SK-N-SH treated with all-trans-retinoic acid at 6 μM for 48 hours (cell line): ENCODE data around the gene RAET1G.

Source experiments
- ATAC-seq: fragments of 200-7000 bp; cut with Tn5 transposase; 3 replicates; pipeline ENCODE4 v1.9.1; 2020; ENCODE audit warnings: mild to moderate bottlenecking, moderate library complexity
- CREB5 ChIP-seq: fragments of 250-450 bp; sonication (Bioruptor Pico); IDR thresholded peaks from 2 replicates; pipeline ENCODE4 v1.5.1; 2020; ENCODE audit warnings: low read depth, mild to moderate bottlenecking, moderate library complexity
- CSDC2 ChIP-seq: fragments of 250-450 bp; sonication (Bioruptor Pico); IDR thresholded peaks from 2 replicates; pipeline ENCODE4 v1.5.0; 2020; ENCODE audit warnings: mild to moderate bottlenecking, moderate library complexity
- CSRNP3 ChIP-seq: fragments of 250-450 bp; sonication (Bioruptor Pico); IDR thresholded peaks from 2 replicates; pipeline ENCODE4 v1.5.1; 2021; ENCODE audit warnings: mild to moderate bottlenecking, moderate library complexity
- ESRRG ChIP-seq: fragments of 250-450 bp; sonication (Bioruptor Pico); IDR thresholded peaks from 2 replicates; pipeline ENCODE4 v1.6.1; 2021; ENCODE audit warnings: mild to moderate bottlenecking
- GLIS3 ChIP-seq: fragments of 250-450 bp; sonication (Bioruptor Pico); IDR thresholded peaks from 2 replicates; pipeline ENCODE4 v1.5.0; 2020; ENCODE audit warnings: mild to moderate bottlenecking, moderate library complexity
- ISL1 ChIP-seq: fragments of 250-450 bp; sonication (Bioruptor Pico); IDR thresholded peaks from 2 replicates; pipeline ENCODE4 v2.1.2; 2022; ENCODE audit warnings: mild to moderate bottlenecking, moderate library complexity
- OSR1 ChIP-seq: fragments of 250-450 bp; sonication (Bioruptor Pico); IDR thresholded peaks from 2 replicates; pipeline ENCODE4 v1.8.0; 2022; ENCODE audit warnings: moderate library complexity, mild to moderate bottlenecking, inconsistent platforms
- PATZ1 ChIP-seq: fragments of 250-450 bp; sonication (Bioruptor Pico); IDR thresholded peaks from 2 replicates; pipeline ENCODE4 v1.8.0; 2020; ENCODE audit warnings: mild to moderate bottlenecking, moderate library complexity, borderline replicate concordance
- POU6F1 ChIP-seq: fragments of 250-450 bp; sonication (Bioruptor Pico); IDR thresholded peaks from 2 replicates; pipeline ENCODE4 v1.8.0; 2021; ENCODE audit warnings: low read depth, mild to moderate bottlenecking, moderate library complexity, borderline replicate concordance
- PPARA ChIP-seq: fragments of 250-450 bp; sonication (Bioruptor Pico); IDR thresholded peaks from 2 replicates; pipeline ENCODE4 v1.5.0; 2020; ENCODE audit warnings: mild to moderate bottlenecking, borderline replicate concordance
- SNAI2 ChIP-seq: fragments of 250-450 bp; sonication (Bioruptor Pico); IDR thresholded peaks from 2 replicates; pipeline ENCODE4 v1.5.0; 2020; ENCODE audit warnings: mild to moderate bottlenecking, moderate library complexity
- TCF4 ChIP-seq: fragments of 250-450 bp; sonication (Bioruptor Pico); IDR thresholded peaks from 2 replicates; pipeline ENCODE4 v1.8.0; 2021; ENCODE audit warnings: mild to moderate bottlenecking, moderate library complexity, borderline replicate concordance
- TOX ChIP-seq: fragments of 250-450 bp; sonication (Bioruptor Pico); IDR thresholded peaks from 2 replicates; pipeline ENCODE4 v1.8.0; 2021; ENCODE audit warnings: mild to moderate bottlenecking, moderate library complexity, borderline replicate concordance
- TSHZ2 ChIP-seq: fragments of 250-450 bp; sonication (Bioruptor Pico); IDR thresholded peaks from 2 replicates; pipeline ENCODE4 v1.5.0; 2020; ENCODE audit warnings: mild to moderate bottlenecking, moderate library complexity
- ZC3H10 ChIP-seq: fragments of 250-450 bp; sonication (Bioruptor Pico); IDR thresholded peaks from 2 replicates; pipeline ENCODE4 v1.5.1; 2021; ENCODE audit warnings: mild to moderate bottlenecking, moderate library complexity
- ZFP3 ChIP-seq: fragments of 250-450 bp; sonication (Bioruptor Pico); IDR thresholded peaks from 2 replicates; pipeline ENCODE4 v1.5.0; 2020; ENCODE audit warnings: mild to moderate bottlenecking, moderate library complexity
- ZFP30 ChIP-seq: fragments of 450-650 bp; formaldehyde crosslinking; IDR thresholded peaks from 2 replicates; pipeline ENCODE4 v1.5.0; 2022; ENCODE audit warnings: mild to moderate bottlenecking, moderate library complexity
- ZNF565 ChIP-seq: fragments of 450-650 bp; formaldehyde crosslinking; conservative IDR thresholded peaks from 2 replicates; pipeline ENCODE4 v1.5.0; 2020; ENCODE audit warnings: low read depth, mild to moderate bottlenecking, moderate library complexity
- ZNF70 ChIP-seq: fragments of 450-650 bp; formaldehyde crosslinking; IDR thresholded peaks from 2 replicates; pipeline ENCODE4 v1.5.0; 2020; ENCODE audit warnings: mild to moderate bottlenecking, moderate library complexity
- ZNF8 ChIP-seq: fragments of 450-650 bp; formaldehyde crosslinking; IDR thresholded peaks from 2 replicates; pipeline ENCODE4 v1.5.0; 2020; ENCODE audit warnings: mild to moderate bottlenecking, moderate library complexity

RAET1G gene

GRCh38 chr6:149907317-149907716 is 15.6 kb downstream of the RAET1G start:
- TF ChIP-seq PPARA (CRISPR knock-in tag) (no peak), CREB5 (CRISPR knock-in tag) (no peak), ZFP3 (CRISPR knock-in tag) (no peak), ZC3H10 (CRISPR knock-in tag) (no peak), TSHZ2 (CRISPR knock-in tag) (no peak), CSDC2 (no peak), OSR1 (CRISPR knock-in tag) (no peak), ZFP30 (CRISPR knock-in tag) (no peak), ZNF8 (CRISPR knock-in tag) (no peak), ZNF565 (no peak), SNAI2 (CRISPR knock-in tag) (no peak), CSRNP3 (CRISPR knock-in tag) (no peak), TCF4 (CRISPR knock-in tag) (no peak), POU6F1 (CRISPR knock-in tag) (no peak), ZNF70 (CRISPR knock-in tag) (no peak), PATZ1 (CRISPR knock-in tag) (no peak), ISL1 (CRISPR knock-in tag) (no peak), TOX (CRISPR knock-in tag) (no peak), GLIS3 (CRISPR knock-in tag) (no peak), ESRRG (CRISPR knock-in tag) (no peak)
- TF ChIP-seq, all 23 proteins: peak for 0
- no peak for ATAC-seq

- no peak for ATAC-seq
- TF ChIP-seq CSRNP3 (CRISPR knock-in tag) = no peak
- no peak for TF ChIP-seq ISL1 (CRISPR knock-in tag)
- no peak for TF ChIP-seq CSDC2
- TF ChIP-seq, all 23 proteins: peak for 0
Measured at GRCh38 chr6:149906405-149906804, 16.5 kb downstream of the RAET1G start.

- no peak for ATAC-seq
- TF ChIP-seq ZC3H10 (CRISPR knock-in tag) (no peak), PPARA (CRISPR knock-in tag) (no peak), GLIS3 (CRISPR knock-in tag) (no peak), TSHZ2 (CRISPR knock-in tag) (no peak), CREB5 (CRISPR knock-in tag) (no peak), CSDC2 (no peak), ZFP30 (CRISPR knock-in tag) (no peak), OSR1 (CRISPR knock-in tag) (no peak), POU6F1 (CRISPR knock-in tag) (no peak)
Measured at GRCh38 chr6:149905911-149906371, 17.0 kb downstream of the RAET1G start.
